ENCODE measurements around the gene STAG3. TPM values are rescaled to one million over a fixed set of nuclear protein-coding genes. Genes with fewer than 3 reads are reported as not detected.

The STAG3 gene
- total RNA-seq, 2 donors from 2014 or later, result not detected

DNA sequence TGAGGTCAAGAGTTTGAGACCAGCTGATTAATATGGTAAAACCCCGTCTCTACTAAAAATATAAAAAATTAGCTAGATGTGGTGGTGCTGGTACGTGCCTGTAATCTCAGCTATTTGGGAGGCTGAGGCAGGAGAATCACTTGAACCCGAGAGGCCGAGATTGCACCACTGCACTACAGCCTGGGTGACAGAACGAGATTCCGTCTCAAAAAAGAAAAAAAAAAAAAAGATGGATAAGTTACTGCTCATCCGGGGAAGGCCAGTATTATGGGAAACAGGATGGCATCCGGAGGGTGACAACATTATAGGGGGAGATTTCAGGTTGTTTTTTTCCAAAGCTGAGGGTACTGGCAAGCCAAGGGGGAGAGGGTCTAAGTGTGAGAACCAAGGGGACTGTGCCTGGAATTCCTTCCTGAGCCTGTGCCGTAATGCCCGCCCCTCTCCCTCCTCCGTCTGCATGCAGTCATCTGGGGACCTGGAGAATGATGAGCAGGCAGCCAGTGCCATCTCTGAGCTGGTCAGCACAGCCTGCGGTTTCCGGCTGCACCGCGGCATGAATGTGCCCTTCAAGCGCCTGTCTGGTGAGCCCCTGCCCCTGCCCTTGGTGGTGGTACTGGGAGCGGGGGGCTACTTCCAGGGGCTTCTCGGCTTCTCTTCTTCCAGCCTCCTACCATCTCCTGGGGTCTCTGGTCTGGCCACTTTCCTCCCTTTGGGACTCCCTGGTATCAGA lies 24.6 kb upstream of the STAG3 start:
- H3K9me3 ChIP-seq, result no peaks in the 10 kb centered on the region
- H3K4me3 ChIP-seq, result no peak overlapping the region
- WGBS, 2 donors, result 90 to 93% methylated on average over 13 to 18 of the region's 18 CpGs
- ATAC-seq (no peak), DNase-seq (no peak)
- no peak overlapping the region for H3K27ac ChIP-seq
- H3K4me1 ChIP-seq, result peaks cover 28% of the 10 kb centered on the region
- no peaks in the 10 kb centered on the region for H3K27me3 ChIP-seq
- peaks cover 0 to 2% of the 10 kb centered on the region in 2 donors for H3K36me3 ChIP-seq (replicated peaks in 1 of 2; ENCODE audit: insufficient read depth in 1 of 2, low read depth in 2 of 2)
- intact Hi-C loops (cut with DNase I), result no loop called here
- TF ChIP-seq, protein P1, sequence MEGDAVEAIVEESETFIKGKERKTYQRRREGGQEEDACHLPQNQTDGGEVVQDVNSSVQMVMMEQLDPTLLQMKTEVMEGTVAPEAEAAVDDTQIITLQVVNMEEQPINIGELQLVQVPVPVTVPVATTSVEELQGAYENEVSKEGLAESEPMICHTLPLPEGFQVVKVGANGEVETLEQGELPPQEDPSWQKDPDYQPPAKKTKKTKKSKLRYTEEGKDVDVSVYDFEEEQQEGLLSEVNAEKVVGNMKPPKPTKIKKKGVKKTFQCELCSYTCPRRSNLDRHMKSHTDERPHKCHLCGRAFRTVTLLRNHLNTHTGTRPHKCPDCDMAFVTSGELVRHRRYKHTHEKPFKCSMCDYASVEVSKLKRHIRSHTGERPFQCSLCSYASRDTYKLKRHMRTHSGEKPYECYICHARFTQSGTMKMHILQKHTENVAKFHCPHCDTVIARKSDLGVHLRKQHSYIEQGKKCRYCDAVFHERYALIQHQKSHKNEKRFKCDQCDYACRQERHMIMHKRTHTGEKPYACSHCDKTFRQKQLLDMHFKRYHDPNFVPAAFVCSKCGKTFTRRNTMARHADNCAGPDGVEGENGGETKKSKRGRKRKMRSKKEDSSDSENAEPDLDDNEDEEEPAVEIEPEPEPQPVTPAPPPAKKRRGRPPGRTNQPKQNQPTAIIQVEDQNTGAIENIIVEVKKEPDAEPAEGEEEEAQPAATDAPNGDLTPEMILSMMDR (IDR thresholded peaks at IDR 0.05), result no peak
- TF ChIP-seq POLR2A (IDR thresholded peaks at IDR 0.05), result no peak

DNA sequence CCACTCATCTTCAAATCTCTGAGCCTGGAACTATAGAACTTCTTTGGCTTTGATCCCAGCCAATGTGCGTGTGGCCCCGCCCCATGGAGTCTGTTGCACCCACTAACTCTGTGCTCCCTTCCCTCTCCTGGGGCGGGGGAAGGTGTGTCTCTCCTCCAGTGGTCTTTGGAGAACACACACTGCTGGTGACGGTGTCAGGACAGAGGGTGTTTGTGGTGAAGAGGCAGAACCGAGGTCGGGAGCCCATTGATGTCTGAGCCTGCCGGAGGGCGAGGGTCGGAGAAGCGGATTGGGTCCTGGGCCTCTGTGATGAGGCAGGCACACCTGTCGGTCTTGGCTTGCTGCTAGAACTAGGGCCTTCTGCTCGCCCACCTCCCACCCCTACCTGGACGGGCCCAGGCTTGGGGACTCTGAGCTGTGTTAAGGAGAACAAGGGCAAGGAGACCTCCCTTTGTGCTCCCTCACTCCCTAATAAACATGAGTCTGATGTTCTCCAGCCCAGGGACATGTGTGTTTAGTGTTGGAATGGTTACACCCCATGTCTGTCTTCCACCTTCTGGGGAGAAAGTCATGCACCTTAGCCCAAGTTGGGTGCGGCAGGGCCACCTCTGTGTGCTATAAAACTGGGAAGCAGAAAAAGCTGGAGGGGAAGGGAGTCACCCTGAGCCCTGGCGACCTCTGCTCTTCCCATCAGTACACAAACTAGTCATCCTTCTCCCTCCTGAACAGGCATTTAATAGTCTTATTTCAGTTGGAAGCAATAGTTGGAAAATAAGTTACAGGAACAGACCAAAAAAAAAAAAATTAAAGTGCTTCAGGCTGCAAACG lies 23.8 kb upstream of the STAG3 start:
- ATAC-seq (no peak), DNase-seq (no peak)
- H3K9me3 ChIP-seq, result no peaks in the 10 kb centered on the region
- peaks cover 0 to 2% of the 10 kb centered on the region in 2 donors for H3K36me3 ChIP-seq (replicated peaks in 1 of 2; ENCODE audit: insufficient read depth in 1 of 2, low read depth in 2 of 2)
- H3K27me3 ChIP-seq, result no peaks in the 10 kb centered on the region
- TF ChIP-seq POLR2A (IDR thresholded peaks at IDR 0.05), result no peak
- TF ChIP-seq, protein P1 (IDR thresholded peaks at IDR 0.05), result no peak
- no peak overlapping the region for H3K27ac ChIP-seq
- 87% methylated on average over 15 to 16 of the region's 16 CpGs for WGBS, 2 donors
- no peak overlapping the region for H3K4me3 ChIP-seq
- peaks cover 30% of the 10 kb centered on the region for H3K4me1 ChIP-seq
- intact Hi-C loops (cut with DNase I), result no loop called here

DNA sequence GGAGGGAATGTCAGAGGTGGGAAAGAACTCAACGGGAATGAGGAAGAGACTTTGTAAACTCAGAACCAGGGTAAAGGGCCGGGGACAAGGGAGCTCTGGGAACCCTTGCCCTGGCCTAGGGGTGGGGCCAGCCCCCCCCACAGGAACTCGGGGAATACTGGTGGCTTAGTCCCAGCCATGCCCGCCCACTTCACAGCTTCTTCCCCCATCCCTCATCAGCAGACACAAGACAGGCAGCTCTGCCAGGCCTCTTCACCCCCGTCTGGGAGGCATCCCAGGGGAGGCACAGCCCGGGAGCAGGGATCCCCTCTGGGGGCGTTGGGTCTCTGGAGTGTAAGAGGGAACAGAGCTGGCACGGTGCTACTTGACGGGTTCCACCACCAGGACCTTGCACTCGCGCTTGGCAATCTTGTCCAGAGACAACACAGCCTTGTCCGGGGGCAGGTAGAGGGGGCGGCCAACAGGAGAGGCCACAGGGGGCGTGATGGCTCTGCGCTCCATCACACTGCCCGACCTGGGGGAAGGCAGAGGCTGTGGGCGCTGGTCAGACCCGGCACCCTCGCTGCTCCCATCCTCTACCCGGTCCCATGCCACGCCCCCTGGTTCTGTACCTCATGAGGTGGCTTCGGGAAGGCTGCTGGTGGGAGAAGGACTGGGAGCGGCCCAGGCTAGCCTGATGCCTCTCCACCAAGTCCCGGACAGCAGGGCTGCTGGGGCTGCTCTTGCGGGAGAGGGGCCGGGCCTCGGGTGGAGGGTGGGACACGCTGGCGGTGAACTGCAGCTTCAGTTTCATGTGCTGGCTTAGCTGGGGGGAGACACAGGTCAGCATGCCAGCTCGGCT lies 22.8 kb upstream of the STAG3 start:
- DNase-seq, result no peak
- H3K9me3 ChIP-seq, result no peaks in the 10 kb centered on the region
- no peak overlapping the region for H3K27ac ChIP-seq
- peaks cover 0 to 2% of the 10 kb centered on the region in 2 donors for H3K36me3 ChIP-seq (replicated peaks in 1 of 2; ENCODE audit: insufficient read depth in 1 of 2, low read depth in 2 of 2)
- 76 to 81% methylated on average over 20 to 30 of the region's 30 CpGs for WGBS, 2 donors
- TF ChIP-seq, protein P1 (IDR thresholded peaks at IDR 0.05), result no peak
- TF ChIP-seq POLR2A (IDR thresholded peaks at IDR 0.05), result no peak
- no peak for ATAC-seq
- H3K4me1 ChIP-seq, result peaks cover 26% of the 10 kb centered on the region
- intact Hi-C loops (cut with DNase I), result no loop called here
- no peaks in the 10 kb centered on the region for H3K27me3 ChIP-seq
- no peak overlapping the region for H3K4me3 ChIP-seq

DNA sequence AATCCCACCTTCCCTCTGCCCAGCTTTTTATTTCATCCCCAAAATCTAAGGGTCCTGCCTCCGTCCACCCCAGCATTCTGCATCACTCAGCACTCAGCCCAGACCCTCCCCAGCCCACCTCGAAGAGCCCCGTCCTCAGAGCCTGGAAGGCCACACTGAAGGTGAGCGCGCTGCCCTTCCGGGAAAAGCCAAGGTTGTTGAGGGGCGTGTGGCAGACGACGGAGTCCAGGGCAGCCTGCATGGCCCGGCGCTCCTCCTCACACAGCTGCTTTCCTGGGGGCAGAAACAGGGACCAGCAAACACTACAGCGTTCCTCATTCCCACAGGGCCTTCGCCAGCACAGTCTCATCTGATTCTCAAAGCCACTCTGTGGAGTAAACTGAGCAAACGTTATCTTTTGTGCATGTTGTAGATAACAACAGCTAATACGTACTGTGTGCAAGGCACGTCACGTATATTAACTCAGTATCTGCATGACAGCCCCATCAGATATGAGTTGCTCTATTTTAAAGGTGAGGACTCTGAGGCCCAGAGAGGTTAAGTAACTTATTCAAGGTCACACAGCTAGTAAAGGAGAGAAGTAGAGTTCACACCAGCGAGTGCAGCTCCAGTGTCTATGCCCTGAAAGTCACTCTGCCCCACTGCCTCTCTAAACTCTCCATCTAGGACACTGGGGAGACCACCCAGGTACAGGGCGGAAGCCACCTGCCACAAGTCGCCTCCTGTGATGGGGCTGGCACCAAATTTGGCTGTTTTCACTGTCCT lies 22.0 kb upstream of the STAG3 start:
- ATAC-seq, result no peak
- H3K27me3 ChIP-seq, result no peaks in the 10 kb centered on the region
- no peaks in the 10 kb centered on the region for H3K9me3 ChIP-seq
- DNase-seq, result no peak
- peaks cover 0 to 2% of the 10 kb centered on the region in 2 donors for H3K36me3 ChIP-seq (replicated peaks in 1 of 2; ENCODE audit: insufficient read depth in 1 of 2, low read depth in 2 of 2)
- intact Hi-C loops (cut with DNase I), result no loop called here
- peaks cover 22% of the 10 kb centered on the region for H3K4me1 ChIP-seq
- H3K27ac ChIP-seq, result no peak overlapping the region
- TF ChIP-seq, protein P1 (IDR thresholded peaks at IDR 0.05), result no peak
- TF ChIP-seq POLR2A (IDR thresholded peaks at IDR 0.05), result no peak
- 77% methylated on average over 18 to 20 of the region's 20 CpGs for WGBS, 2 donors
- H3K4me3 ChIP-seq, result no peak overlapping the region

All from body of pancreas (tissue), 4 donors.